Measurements from ENCODE around the gene THAP8.

The THAP8 gene

GRCh38 chr19:36032251-36033104 lies 21.6 kb downstream of the THAP8 start, which contains the start of gene CLIP3:
Gene CLIP3, minus strand, starts transcription at chr19:36032873. Its CDS starts 516 bp downstream, at chr19:36032357.
- no peak for TF ChIP-seq EZH2phosphoT487 (conservative IDR thresholded peaks at IDR 0.05; ENCODE audit: low read length)
- no peak for TF ChIP-seq CTCF (IDR thresholded peaks at IDR 0.05; ENCODE audit: insufficient read depth, low read length, poor library complexity, severe bottlenecking)
- Histone ChIP-seq H3K27ac (ENCODE audit: low read depth, low read length) (no peak within 1 kb of the TSS), H3K9me3 (ENCODE audit: insufficient read depth, low read length) (no peaks in the 10 kb centered on the region), H3K79me2 (ENCODE audit: insufficient read depth, low read length) (no peaks in the 10 kb centered on the region), H3K9ac (ENCODE audit: low read length) (no peak within 1 kb of the TSS), H3F3A (ENCODE audit: insufficient read depth) (no peaks in the 10 kb centered on the region), H3K4me2 (ENCODE audit: low read depth, low read length, poor library complexity, severe bottlenecking) (no peak within 1 kb of the TSS), H3K4me3 (ENCODE audit: insufficient read depth, low read length, poor library complexity, severe bottlenecking) (no peak within 1 kb of the TSS), H3K9me2 (replicated peaks; ENCODE audit: insufficient read depth, low read length) (no peaks in the 10 kb centered on the region), H2AFZ (ENCODE audit: low read depth, low read length, severe bottlenecking) (no peak within 1 kb of the TSS), H3K36me3 (ENCODE audit: low read length) (no peaks in the 10 kb centered on the region), H3K27me3 (ENCODE audit: low read length) (no peaks in the 10 kb centered on the region), H4K20me1 (ENCODE audit: low read depth, low read length) (no peaks in the 10 kb centered on the region)

- H3K9me2 ChIP-seq (replicated peaks; ENCODE audit: insufficient read depth, low read length): no peaks in the 10 kb centered on the region
- H3K27me3 ChIP-seq (ENCODE audit: low read length): no peaks in the 10 kb centered on the region
- no peaks in the 10 kb centered on the region for H3K79me2 ChIP-seq (ENCODE audit: insufficient read depth, low read length)
- no peak overlapping the region for H3K27ac ChIP-seq (ENCODE audit: low read depth, low read length)
- H3K4me3 ChIP-seq (ENCODE audit: insufficient read depth, low read length, poor library complexity, severe bottlenecking): no peak overlapping the region
- no peaks in the 10 kb centered on the region for H3K36me3 ChIP-seq (ENCODE audit: low read length)
- H3K4me2 ChIP-seq (ENCODE audit: low read depth, low read length, poor library complexity, severe bottlenecking): no peak overlapping the region
- no peak overlapping the region for H2AFZ ChIP-seq (ENCODE audit: low read depth, low read length, severe bottlenecking)
- no peaks in the 10 kb centered on the region for H4K20me1 ChIP-seq (ENCODE audit: low read depth, low read length)
- TF ChIP-seq CTCF (IDR thresholded peaks at IDR 0.05; ENCODE audit: insufficient read depth, low read length, poor library complexity, severe bottlenecking) (no peak), EZH2phosphoT487 (conservative IDR thresholded peaks at IDR 0.05; ENCODE audit: low read length) (no peak)
- no peak overlapping the region for H3K9ac ChIP-seq (ENCODE audit: low read length)
- no peaks in the 10 kb centered on the region for H3F3A ChIP-seq (ENCODE audit: insufficient read depth)
- no peaks in the 10 kb centered on the region for H3K9me3 ChIP-seq (ENCODE audit: insufficient read depth, low read length)
These were observed 22.8 kb downstream of the THAP8 start for GRCh38 chr19:36031308-36031707.

- Histone ChIP-seq H3K4me2 (ENCODE audit: low read depth, low read length, poor library complexity, severe bottlenecking) (no peak overlapping the region), H4K20me1 (ENCODE audit: low read depth, low read length) (no peaks in the 10 kb centered on the region), H3K9ac (ENCODE audit: low read length) (no peak overlapping the region), H3K9me2 (replicated peaks; ENCODE audit: insufficient read depth, low read length) (no peaks in the 10 kb centered on the region), H3F3A (ENCODE audit: insufficient read depth) (no peaks in the 10 kb centered on the region), H3K27ac (ENCODE audit: low read depth, low read length) (no peak overlapping the region), H3K79me2 (ENCODE audit: insufficient read depth, low read length) (no peaks in the 10 kb centered on the region), H3K9me3 (ENCODE audit: insufficient read depth, low read length) (no peaks in the 10 kb centered on the region), H2AFZ (ENCODE audit: low read depth, low read length, severe bottlenecking) (no peak overlapping the region), H3K27me3 (ENCODE audit: low read length) (no peaks in the 10 kb centered on the region), H3K4me3 (ENCODE audit: insufficient read depth, low read length, poor library complexity, severe bottlenecking) (no peak overlapping the region), H3K36me3 (ENCODE audit: low read length) (no peaks in the 10 kb centered on the region)
- TF ChIP-seq EZH2phosphoT487 (conservative IDR thresholded peaks at IDR 0.05; ENCODE audit: low read length) (no peak), CTCF (IDR thresholded peaks at IDR 0.05; ENCODE audit: insufficient read depth, low read length, poor library complexity, severe bottlenecking) (no peak)
These were observed 23.6 kb downstream of the THAP8 start for GRCh38 chr19:36030264-36031148.

Data from SU-DHL-6 (cell line).